Heart right ventricle (tissue), 16 donors: ENCODE data around the gene USP43. TPM values are rescaled to one million over a fixed set of nuclear protein-coding genes. Genes with fewer than 3 reads are reported as not detected.

Experiments used
- ATAC-seq, 8 donors: fragments of 200-7000 bp; cut with Tn5 transposase; one replicate each; pipeline ENCODE4 v1.9.1; 2020; ENCODE audit warnings: mild to moderate bottlenecking in 8 of 8, moderate library complexity in 8 of 8, moderate number of reproducible peaks in 1 of 8
- DNase-seq, 2 donors: peaks; one replicate each; pipeline ENCODE4 v3.0.0-alpha.2; 2020
- H3K27ac ChIP-seq, 10 donors: fragments of 200-600 bp; sonication (generic) in 2 of 10; one replicate each; pipeline versions ENCODE4 v1.5.0 to v1.8.0; 2020 to 2022; ENCODE audit warnings: mild to moderate bottlenecking in 3 of 10
- H3K27me3 ChIP-seq, 7 donors: fragments of 200-600 bp; one replicate each; pipeline ENCODE4 v1.8.0; 2021 to 2022; ENCODE audit warnings: mild to moderate bottlenecking in 2 of 7
- H3K36me3 ChIP-seq, 9 donors: fragments of 200-600 bp; sonication (generic) in 1 of 9; one replicate each; pipeline versions ENCODE4 v1.5.0 to v1.8.0; 2020 to 2022; ENCODE audit warnings: mild to moderate bottlenecking in 2 of 9
- H3K4me1 ChIP-seq, 9 donors: fragments of 200-600 bp; sonication (generic) in 1 of 9; one replicate each; pipeline versions ENCODE4 v1.5.0 to v1.8.0; 2020 to 2022; ENCODE audit warnings: mild to moderate bottlenecking in 4 of 9
- H3K4me3 ChIP-seq, 10 donors: fragments of 200-600 bp; sonication (generic) in 2 of 10; one replicate each; pipeline versions ENCODE4 v1.5.0 to v1.8.0; 2020 to 2022; ENCODE audit warnings: mild to moderate bottlenecking in 7 of 10, moderate library complexity in 2 of 10
- H3K9me3 ChIP-seq, 11 donors: fragments of 200-600 bp in 10 of 11; sonication (generic) in 2 of 11; one replicate each; pipeline versions ENCODE4 v1.5.0 to v1.8.0; 2013 to 2022; ENCODE audit warnings: mild to moderate bottlenecking in 2 of 11, control low read depth in 1 of 11, moderate library complexity in 1 of 11
- WGBS, 2 donors: extraction: QIAGEN DNeasy Blood & Tissue Kit; methylation state at CpG; one replicate each; pipeline ENCODE4 v1.1.7; 2013; ENCODE audit warnings: inconsistent platforms in 1 of 2; 5-methylcytosine and 5-hydroxymethylcytosine counted together
- intact Hi-C, 10 donors: fragments of 100-400 bp; cut with DNase I; formaldehyde crosslinking; loops; one replicate each; pipeline versions ENCODE4 v1.11.1 to v1.14.2; 2022
- polyA plus RNA-seq, 2 donors: library from polyadenylated mRNA; stranded (reverse); fragments of 200-250 nt; gene quantifications; one replicate each; pipeline ENCODE4 v1.2.3, GENCODE V29; 2013
- total RNA-seq, 10 donors: library from RNA; stranded (reverse); fragmentation: NEBNext Ultra II Directional in 3 of 10; extraction: Animal tissue kit (Norgen Biotek cat#: 25700) in 3 of 10; gene quantifications; one replicate each; pipeline versions ENCODE4 v1.2.1 to v1.2.4, GENCODE V29; 2021 to 2023
- TF ChIP-seq, protein P1 (sequence below), 9 donors: fragments of 200-600 bp; sonication (generic) in 2 of 9; IDR thresholded peaks; one replicate each; pipeline versions ENCODE4 v1.5.0 to v1.8.0; 2021 to 2022; ENCODE audit warnings: antibody characterized with exemption in 9 of 9, mild to moderate bottlenecking in 5 of 9, moderate library complexity in 1 of 9
- donor health status: Arrhythmogenic right ventricular cardiomyopathy.
- donor health status: ischemic (EF 13 %, LVEDD 7.1; RV severe dilation, severe dysfunction).
- donor health status: healthy with polysubstance abuse.
- donor health status: DM: no; HTN: yes; CAD: no.
- donor health status: DM: no; HTN: no; CAD: no.
- donor health status: ischemic (EF 25% LVEDD 6.9; RV normal size, moderate dysfunction).
- donor health status: ischemic (EF 25% LVEDD 5.7; RV mildly dilated, moderate dysfunction).
- donor health status: healthy.
- donor health status: DM: yes; HTN: yes; CAD: no.
- donor health status: Ischemic cardiomyopathy.
- donor health status: ischemic (EF 35%, LVEDD 5.7; RV mildly dilated, moderate dysfunction).
- donor health status: nonischemic (EF 11% LVEDD 7.7; RV severe dilation, severe dysfunction).
- donor health status: DM: yes; HTN: yes; CAD: no.
- donor health status: PGD.
- donor health status: ischemic (EF 29% LVEDD 5.4; RV normal size, mild dysfunction).
- donor health status: nonischemic (EF 23%, LVEDD 6.1; RV moderate dilation, normal function).

The USP43 gene
- total and polyA plus RNA-seq, 12 donors = 0.03 to 0.07 TPM; not detected in 10

DNA sequence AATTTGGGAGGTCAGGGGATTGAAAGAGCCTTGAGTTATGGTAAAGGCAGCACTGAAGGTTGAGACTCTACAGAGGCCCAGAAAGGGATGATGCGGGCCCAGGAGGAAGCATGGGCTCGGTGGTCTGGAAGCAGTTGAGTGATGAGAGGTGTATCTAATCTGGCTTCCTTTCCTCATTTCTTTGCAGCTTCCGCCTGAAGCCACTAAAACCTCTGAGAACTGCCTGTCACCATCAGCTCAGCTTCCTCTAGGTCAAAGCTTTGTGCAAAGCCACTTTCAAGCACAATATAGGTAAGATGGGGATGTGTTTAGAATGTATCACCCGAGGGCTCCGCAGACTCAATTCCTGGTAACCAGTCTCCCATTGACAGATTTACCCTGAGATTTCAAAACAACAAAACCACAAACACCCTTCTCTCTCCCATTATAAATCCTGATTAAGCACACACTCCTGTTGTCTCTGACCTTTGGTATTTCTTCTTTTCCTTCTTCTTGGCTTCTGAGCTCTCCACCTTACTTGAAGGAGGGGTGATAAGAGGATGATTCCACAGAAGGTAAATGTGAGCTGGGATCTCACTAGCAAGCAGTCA lies 21.2 kb downstream of the USP43 start:
- peaks cover 0 to 28% (median 13%) of the 10 kb centered on the region in 7 donors for H3K27me3 ChIP-seq
- H3K4me3 ChIP-seq = no peak overlapping the region
- no peaks in the 10 kb centered on the region for H3K4me1 ChIP-seq
- TF ChIP-seq, protein P1, sequence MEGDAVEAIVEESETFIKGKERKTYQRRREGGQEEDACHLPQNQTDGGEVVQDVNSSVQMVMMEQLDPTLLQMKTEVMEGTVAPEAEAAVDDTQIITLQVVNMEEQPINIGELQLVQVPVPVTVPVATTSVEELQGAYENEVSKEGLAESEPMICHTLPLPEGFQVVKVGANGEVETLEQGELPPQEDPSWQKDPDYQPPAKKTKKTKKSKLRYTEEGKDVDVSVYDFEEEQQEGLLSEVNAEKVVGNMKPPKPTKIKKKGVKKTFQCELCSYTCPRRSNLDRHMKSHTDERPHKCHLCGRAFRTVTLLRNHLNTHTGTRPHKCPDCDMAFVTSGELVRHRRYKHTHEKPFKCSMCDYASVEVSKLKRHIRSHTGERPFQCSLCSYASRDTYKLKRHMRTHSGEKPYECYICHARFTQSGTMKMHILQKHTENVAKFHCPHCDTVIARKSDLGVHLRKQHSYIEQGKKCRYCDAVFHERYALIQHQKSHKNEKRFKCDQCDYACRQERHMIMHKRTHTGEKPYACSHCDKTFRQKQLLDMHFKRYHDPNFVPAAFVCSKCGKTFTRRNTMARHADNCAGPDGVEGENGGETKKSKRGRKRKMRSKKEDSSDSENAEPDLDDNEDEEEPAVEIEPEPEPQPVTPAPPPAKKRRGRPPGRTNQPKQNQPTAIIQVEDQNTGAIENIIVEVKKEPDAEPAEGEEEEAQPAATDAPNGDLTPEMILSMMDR (IDR thresholded peaks at IDR 0.05) = no peak
- H3K9me3 ChIP-seq = peaks cover 0 to 10% (median 0%) of the 10 kb centered on the region in 11 donors
- WGBS, 2 donors = 49 to 50% methylated on average over 5 of the region's 5 CpGs
- H3K27ac ChIP-seq = no peak overlapping the region
- intact Hi-C loops = no loop called here
- H3K36me3 ChIP-seq = no peaks in the 10 kb centered on the region
- ATAC-seq (no peak), DNase-seq (no peak)

DNA sequence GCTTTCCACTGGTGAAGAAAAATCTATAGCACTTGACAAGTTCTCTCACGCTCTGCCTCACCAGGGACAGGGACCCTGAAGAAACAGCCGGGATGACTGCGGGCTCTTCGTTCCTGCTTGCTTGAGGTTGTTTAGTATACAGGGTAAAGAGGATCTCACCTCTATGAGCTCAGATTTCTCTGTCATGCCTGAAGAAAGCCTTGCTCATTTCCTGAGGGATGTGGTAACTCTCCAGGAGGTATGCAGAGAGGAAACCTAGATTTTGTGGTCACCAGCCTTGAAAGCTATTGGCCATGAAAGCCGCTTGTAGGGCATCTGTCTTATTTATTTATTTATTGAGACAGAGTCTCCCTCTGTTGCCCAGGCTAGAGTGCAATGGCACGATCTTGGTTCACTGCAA lies 23.2 kb downstream of the USP43 start:
- H3K4me3 ChIP-seq = no peak overlapping the region
- no peaks in the 10 kb centered on the region for H3K36me3 ChIP-seq
- intact Hi-C loops = no loop called here
- TF ChIP-seq, protein P1 (IDR thresholded peaks at IDR 0.05) = no peak
- H3K27ac ChIP-seq = no peak overlapping the region
- DNase-seq = no peak
- ATAC-seq = no peak
- peaks cover 0 to 10% (median 0%) of the 10 kb centered on the region in 11 donors for H3K9me3 ChIP-seq
- 78 to 82% methylated on average over 6 of the region's 6 CpGs for WGBS, 2 donors
- H3K27me3 ChIP-seq = peaks cover 0 to 28% (median 13%) of the 10 kb centered on the region in 7 donors
- no peaks in the 10 kb centered on the region for H3K4me1 ChIP-seq

DNA sequence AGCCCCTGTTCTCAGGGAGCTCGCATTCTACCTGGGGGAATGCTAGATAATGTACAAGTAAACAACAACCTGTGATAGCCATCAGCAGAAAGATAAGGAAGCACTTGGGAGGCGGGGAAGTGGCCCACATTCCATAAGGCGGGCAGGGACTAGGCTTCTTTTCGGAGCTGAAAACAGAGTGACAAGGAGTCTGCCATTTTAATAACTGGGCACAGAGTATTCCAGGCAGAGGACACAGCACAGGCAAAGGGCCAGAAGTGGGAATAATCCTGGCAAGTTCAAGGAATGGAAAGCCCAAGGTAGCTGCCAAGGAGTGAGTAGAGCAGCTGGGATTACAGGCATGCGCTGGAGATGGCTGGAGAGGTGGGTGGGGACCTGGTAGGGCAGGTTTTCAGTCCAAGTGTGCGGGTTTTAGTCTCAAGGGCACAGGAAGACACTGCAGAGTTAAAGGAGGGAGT lies 24.3 kb downstream of the USP43 start:
- TF ChIP-seq, protein P1 (IDR thresholded peaks at IDR 0.05) = no peak
- H3K4me1 ChIP-seq = no peaks in the 10 kb centered on the region

DNA sequence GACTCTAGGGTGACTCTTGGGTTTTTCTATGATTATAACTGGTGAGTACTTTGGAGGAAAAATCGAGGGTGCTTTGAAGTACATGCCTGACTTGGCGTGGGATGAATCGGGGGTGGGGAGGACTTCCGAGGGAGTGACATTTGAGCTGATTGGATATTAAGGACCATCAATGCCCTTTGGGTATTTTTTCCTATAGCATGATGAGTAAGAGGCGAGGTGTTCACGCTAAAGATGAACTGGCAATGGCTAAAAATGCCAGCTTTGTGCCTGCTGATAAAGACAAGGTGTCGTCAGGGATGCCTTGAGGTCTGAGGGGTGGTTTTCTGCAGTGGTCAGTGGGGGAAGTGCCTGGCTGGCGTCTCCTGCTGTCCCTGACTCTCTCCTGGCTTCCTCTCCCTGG lies 25.3 kb downstream of the USP43 start:
- H3K27me3 ChIP-seq = peaks cover 0 to 27% (median 13%) of the 10 kb centered on the region in 7 donors
- DNase-seq = no peak
- TF ChIP-seq, protein P1 (IDR thresholded peaks at IDR 0.05) = no peak
- no peak overlapping the region for H3K27ac ChIP-seq
- WGBS, 2 donors = 63 to 65% methylated on average over 8 of the region's 8 CpGs
- H3K4me3 ChIP-seq = no peak overlapping the region
- H3K36me3 ChIP-seq = no peaks in the 10 kb centered on the region
- H3K9me3 ChIP-seq = peaks cover 0 to 5% (median 0%) of the 10 kb centered on the region in 11 donors
- ATAC-seq = no peak
- no peaks in the 10 kb centered on the region for H3K4me1 ChIP-seq
- intact Hi-C loops = no loop called here

More for the DNA sequence above, 24.3 kb downstream of the USP43 start:
- intact Hi-C loops = no loop called here
- WGBS, 2 donors = 64 to 68% methylated on average over 6 of the region's 6 CpGs
- Histone ChIP-seq H3K27me3 (peaks cover 0 to 28% (median 13%) of the 10 kb centered on the region in 7 donors), H3K27ac (no peak overlapping the region), H3K36me3 (no peaks in the 10 kb centered on the region), H3K9me3 (peaks cover 0 to 10% (median 0%) of the 10 kb centered on the region in 11 donors), H3K4me3 (no peak overlapping the region)
- DNase-seq = no peak
- ATAC-seq = no peak
